Activated B cell treated with CpG ODN at 0.5 μM for 24 hours (primary cell): Measurements from ENCODE around the gene PKD2. TPM values are rescaled to one million over a fixed set of nuclear protein-coding genes. Genes with fewer than 3 reads are reported as not detected.

ENCODE experiments used
- ATAC-seq: fragments of 200-7000 bp; cut with Tn5 transposase; one replicate; pipeline ENCODE4 v1.10.0; 2021; ENCODE audit warnings: low read depth, mild to moderate bottlenecking, moderate library complexity
- CTCF ChIA-PET: fragments of 350-600 bp; sonication (Branson Sonifier 250); formaldehyde crosslinking; loops from one replicate; lab custom pipeline; 2021; ENCODE audit warnings: antibody characterized with exemption; lab: Charles Lee
- POLR2A ChIA-PET: fragments of 350-600 bp; sonication (Branson Sonifier 250); formaldehyde crosslinking; loops from one replicate; lab custom pipeline; 2021; ENCODE audit warnings: antibody characterized with exemption; lab: Charles Lee
- DNase-seq: peaks from one replicate; pipeline ENCODE4 v3.0.0; 2022
- H3K27ac Mint-ChIP-seq: one replicate; pipeline ENCODE4 v1.8.0; 2020; ENCODE audit warnings: mixed read lengths
- H3K27me3 Mint-ChIP-seq: one replicate; pipeline ENCODE4 v1.8.0; 2021; ENCODE audit warnings: mixed read lengths
- H3K36me3 Mint-ChIP-seq: one replicate; pipeline ENCODE4 v1.8.0; 2021; ENCODE audit warnings: low read depth, mixed read lengths
- H3K4me1 Mint-ChIP-seq: one replicate; pipeline ENCODE4 v1.8.0; 2021; ENCODE audit warnings: mixed read lengths
- H3K4me3 Mint-ChIP-seq: one replicate; pipeline ENCODE4 v1.8.0; 2020; ENCODE audit warnings: mild to moderate bottlenecking, mixed read lengths
- H3K9me3 Mint-ChIP-seq: one replicate; pipeline ENCODE4 v1.8.0; 2020; ENCODE audit warnings: mixed read lengths
- CTCF ChIP-seq: fragments of 200-600 bp; IDR thresholded peaks from one replicate; pipeline ENCODE4 v1.8.0; 2022; ENCODE audit warnings: antibody characterized with exemption, mild to moderate bottlenecking
- intact Hi-C: fragments of 100-400 bp; cut with micrococcal nuclease; formaldehyde crosslinking; loops from one replicate; pipeline ENCODE4 v1.15.1; 2024
- total RNA-seq: library from RNA; stranded (reverse); gene quantifications from 2 replicates; pipeline ENCODE4 v1.2.3, GENCODE V29; 2022

PKD2 gene
- total RNA-seq, 1 donor from 2014 or later = 6.2 TPM

GRCh38 chr4:88054901-88055300, 47.5 kb downstream of the PKD2 start:
- DNase-seq (no peak), ATAC-seq (no peak)
- no peaks in the 10 kb centered on the region for H3K4me1 Mint-ChIP-seq
- H3K36me3 Mint-ChIP-seq = no peaks in the 10 kb centered on the region
- no peaks in the 10 kb centered on the region for H3K9me3 Mint-ChIP-seq
- CTCF ChIA-PET = no interaction called here
- POLR2A ChIA-PET = no interaction called here
- TF ChIP-seq CTCF = no peak
- H3K27ac Mint-ChIP-seq = no peak overlapping the region
- intact Hi-C loops = no loop called here
- H3K4me3 Mint-ChIP-seq = no peak overlapping the region
- H3K27me3 Mint-ChIP-seq = no peaks in the 10 kb centered on the region

- no peaks in the 10 kb centered on the region for H3K9me3 Mint-ChIP-seq
- H3K36me3 Mint-ChIP-seq = no peaks in the 10 kb centered on the region
- H3K27ac Mint-ChIP-seq = no peak overlapping the region
- intact Hi-C loops = no loop called here
- no peak for TF ChIP-seq CTCF
- H3K4me3 Mint-ChIP-seq = no peak overlapping the region
- no peaks in the 10 kb centered on the region for H3K27me3 Mint-ChIP-seq
- no peaks in the 10 kb centered on the region for H3K4me1 Mint-ChIP-seq
- ChIA-PET CTCF (no interaction called here), POLR2A (no interaction called here)
- no peak for DNase-seq
- ATAC-seq = no peak
Measured at GRCh38 chr4:88058295-88058694, 50.9 kb downstream of the PKD2 start.

- CTCF ChIA-PET = no interaction called here
- intact Hi-C loops = no loop called here
- no peaks in the 10 kb centered on the region for H3K9me3 Mint-ChIP-seq
- no peaks in the 10 kb centered on the region for H3K27me3 Mint-ChIP-seq
- no peak for ATAC-seq
- H3K4me3 Mint-ChIP-seq = no peak overlapping the region
- POLR2A ChIA-PET = no interaction called here
- no peaks in the 10 kb centered on the region for H3K4me1 Mint-ChIP-seq
- no peak for TF ChIP-seq CTCF
- no peaks in the 10 kb centered on the region for H3K36me3 Mint-ChIP-seq
- H3K27ac Mint-ChIP-seq = no peak overlapping the region
- no peak for DNase-seq
Measured at GRCh38 chr4:88059766-88060165, 52.3 kb downstream of the PKD2 start.

DNA sequence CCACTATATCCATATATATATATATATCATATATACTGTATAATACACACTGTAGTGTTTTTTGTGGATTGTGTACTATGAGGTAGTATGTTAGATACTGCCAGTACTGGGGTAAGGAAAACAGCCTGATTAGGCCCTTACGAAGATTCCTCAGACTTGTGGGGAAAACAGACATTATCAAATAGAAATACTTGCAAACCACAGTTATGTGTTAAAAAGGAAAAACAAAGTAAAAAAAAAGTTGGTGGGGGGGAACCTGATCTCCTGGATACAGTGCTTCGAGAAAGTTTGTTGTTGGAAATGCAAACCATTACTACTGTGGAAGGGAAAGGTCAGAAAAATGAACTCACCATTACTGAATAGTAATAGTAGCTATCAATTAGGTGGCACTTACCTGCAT, 53.0 kb downstream of the PKD2 start:
- Mint-ChIP-seq H3K4me1 (no peaks in the 10 kb centered on the region), H3K27me3 (no peaks in the 10 kb centered on the region), H3K4me3 (no peak overlapping the region), H3K27ac (no peak overlapping the region), H3K9me3 (no peaks in the 10 kb centered on the region), H3K36me3 (no peaks in the 10 kb centered on the region)
- ATAC-seq = no peak
- ChIA-PET CTCF (interaction anchor here (1.0 kb wide), 1 partner anchor 151 kb away, joined by 3 read pairs; no protein-coding TSS in a partner anchor), POLR2A (no interaction called here)
- TF ChIP-seq CTCF = no peak
- no peak for DNase-seq
- intact Hi-C loops = no loop called here

DNA sequence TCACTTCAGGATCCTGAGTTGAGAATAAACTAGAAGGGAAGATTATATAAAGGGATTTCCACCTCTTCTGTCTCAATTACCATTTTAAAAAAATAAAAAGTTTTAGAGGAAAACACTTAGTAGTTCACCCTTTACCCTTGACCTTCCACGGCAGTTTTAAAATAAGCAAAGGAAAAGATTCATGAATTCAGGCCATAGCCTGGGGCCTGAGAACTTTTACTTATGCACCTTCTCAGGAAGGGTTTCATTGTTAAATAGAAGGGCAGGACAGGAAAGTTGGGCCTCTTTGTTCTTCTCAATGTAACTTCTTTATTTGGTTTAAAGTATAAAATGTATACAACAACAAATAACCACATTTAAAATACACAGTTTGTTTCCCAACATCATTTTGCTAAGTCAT, 54.9 kb downstream of the PKD2 start:
- no peak for ATAC-seq
- no peaks in the 10 kb centered on the region for H3K9me3 Mint-ChIP-seq
- H3K4me3 Mint-ChIP-seq = no peak overlapping the region
- no peaks in the 10 kb centered on the region for H3K27me3 Mint-ChIP-seq
- TF ChIP-seq CTCF = no peak
- peaks cover 11% of the 10 kb centered on the region for H3K36me3 Mint-ChIP-seq
- ChIA-PET CTCF (no interaction called here), POLR2A (no interaction called here)
- no peak for DNase-seq
- intact Hi-C loops = no loop called here
- H3K27ac Mint-ChIP-seq = no peak overlapping the region
- H3K4me1 Mint-ChIP-seq = no peaks in the 10 kb centered on the region
